ENCODE measurements around the gene C2CD4B.

- TF ChIP-seq EZH2 (IDR thresholded peaks at IDR 0.05; ENCODE audit: borderline replicate concordance, low read length), result no peak
- no peak for TF ChIP-seq CTCF (conservative IDR thresholded peaks at IDR 0.05 in 1 of 2, IDR thresholded peaks at IDR 0.05 in 1 of 2; ENCODE audit: extremely low read depth in 1 of 2, insufficient read depth in 1 of 2, low read depth in 1 of 2, low read length in 2 of 2)
Observed at GRCh38 chr15:62171882-62172281, 6.8 kb upstream of the C2CD4B start.
